CD4-positive, alpha-beta T cell (primary cell): ENCODE measurements around the gene CDK9. TPM values are rescaled to one million over a fixed set of nuclear protein-coding genes. Genes with fewer than 3 reads are reported as not detected.

Experiments used
- ATAC-seq: fragments of 200-7000 bp; cut with Tn5 transposase; one replicate; pipeline ENCODE4 v1.10.0; 2022; ENCODE audit warnings: mild to moderate bottlenecking; ENCODE audit not compliant: poor library complexity
- CTCF ChIA-PET: fragments of 350-600 bp; sonication (Branson Sonifier 250); formaldehyde crosslinking; loops from one replicate; lab custom pipeline; 2021; ENCODE audit warnings: antibody characterized with exemption, inconsistent platforms; lab: Charles Lee
- POLR2A ChIA-PET: fragments of 350-600 bp; sonication (Branson Sonifier 250); formaldehyde crosslinking; loops from one replicate; lab custom pipeline; 2021; ENCODE audit warnings: antibody characterized with exemption, inconsistent platforms; lab: Charles Lee
- DNase-seq, 14 experiments: peaks; one replicate each; pipeline ENCODE4 v3.0.0-alpha.2; 2013 to 2020; ENCODE audit warnings: mixed read lengths in 2 of 14
- H3K27ac ChIP-seq, 2 donors: one replicate each; pipeline versions ENCODE4 v1.5.1 to v1.7.0; 2013; ENCODE audit warnings: low read length in 2 of 2, low read depth in 1 of 2, mild to moderate bottlenecking in 1 of 2
- H3K27me3 ChIP-seq, 2 experiments: 1 replicate in 1 of 2; 2 replicates in 1 of 2; pipeline versions ENCODE4 v1.6.1 to v1.7.0; 2013; ENCODE audit warnings: low read length in 2 of 2, control low read depth in 1 of 2, mild to moderate bottlenecking in 1 of 2, moderate library complexity in 1 of 2; ENCODE audit not compliant: insufficient read depth in 2 of 2, control insufficient read depth in 1 of 2
- H3K36me3 ChIP-seq: one replicate; pipeline ENCODE4 v1.6.1; 2013; ENCODE audit warnings: low read length, control low read depth; ENCODE audit not compliant: insufficient read depth
- H3K4me1 ChIP-seq: one replicate; pipeline ENCODE4 v1.6.1; 2013; ENCODE audit warnings: low read length, control low read depth; ENCODE audit not compliant: insufficient read depth
- H3K4me3 ChIP-seq: one replicate; pipeline ENCODE4 v1.5.1; 2013; ENCODE audit warnings: mild to moderate bottlenecking, low read length, moderate library complexity
- H3K9me3 ChIP-seq, 2 experiments: 1 replicate in 1 of 2; 2 replicates in 1 of 2; pipeline versions ENCODE4 v1.6.1 to v1.7.0; 2013; ENCODE audit warnings: low read length in 2 of 2, mild to moderate bottlenecking in 2 of 2, control low read depth in 1 of 2, moderate library complexity in 1 of 2; ENCODE audit not compliant: control insufficient read depth in 1 of 2, insufficient read depth in 1 of 2
- H3K27ac Mint-ChIP-seq: one replicate; pipeline ENCODE4 v1.8.0; 2020; ENCODE audit warnings: mixed read lengths
- H3K27me3 Mint-ChIP-seq: one replicate; pipeline ENCODE4 v1.8.0; 2021; ENCODE audit warnings: mixed read lengths
- H3K36me3 Mint-ChIP-seq: one replicate; pipeline ENCODE4 v1.8.0; 2021; ENCODE audit warnings: low read depth, mixed read lengths
- H3K4me1 Mint-ChIP-seq: one replicate; pipeline ENCODE4 v1.8.0; 2021; ENCODE audit warnings: low read depth, mixed read lengths
- H3K4me3 Mint-ChIP-seq: one replicate; pipeline ENCODE4 v1.8.0; 2020; ENCODE audit warnings: mild to moderate bottlenecking, mixed read lengths
- H3K9me3 Mint-ChIP-seq: one replicate; pipeline ENCODE4 v1.8.0; 2020; ENCODE audit warnings: mixed read lengths
- intact Hi-C, 2 experiments: fragments of 100-400 bp; cut with DNase I in 1 of 2; cut with micrococcal nuclease in 1 of 2; formaldehyde crosslinking; loops; one replicate each; pipeline versions ENCODE4 v1.15.1 to v1.9.0; 2023 to 2025; cut with DNase I, micrococcal nuclease
- total RNA-seq, 174 experiments: library from RNA in 2 of 174; stranded (reverse) in 2 of 174; gene quantifications; one replicate each; pipeline ENCODE4 v1.2.3 and lab custom pipeline; 2021 to 2026
- TF ChIP-seq, protein P1 (sequence below): fragments of 200-600 bp; IDR thresholded peaks from one replicate; pipeline ENCODE4 v1.8.0; 2022; ENCODE audit warnings: antibody characterized with exemption, mild to moderate bottlenecking

Gene CDK9
- total RNA-seq, 2 experiments from 2014 or later: 117 to 121 TPM

GRCh38 chr9:127816362-127816725, 30.5 kb downstream of the CDK9 start:
- Mint-ChIP-seq H3K27me3 (no peaks in the 10 kb centered on the region), H3K36me3 (peaks cover 53% of the 10 kb centered on the region), H3K4me1 (no peaks in the 10 kb centered on the region), H3K4me3 (no peak overlapping the region), H3K27ac (no peak overlapping the region), H3K9me3 (no peaks in the 10 kb centered on the region)
- H3K27me3 ChIP-seq: no peaks in the 10 kb centered on the region
- no peaks in the 10 kb centered on the region for H3K9me3 ChIP-seq
- no peak overlapping the region for H3K4me3 ChIP-seq
- TF ChIP-seq, protein P1, sequence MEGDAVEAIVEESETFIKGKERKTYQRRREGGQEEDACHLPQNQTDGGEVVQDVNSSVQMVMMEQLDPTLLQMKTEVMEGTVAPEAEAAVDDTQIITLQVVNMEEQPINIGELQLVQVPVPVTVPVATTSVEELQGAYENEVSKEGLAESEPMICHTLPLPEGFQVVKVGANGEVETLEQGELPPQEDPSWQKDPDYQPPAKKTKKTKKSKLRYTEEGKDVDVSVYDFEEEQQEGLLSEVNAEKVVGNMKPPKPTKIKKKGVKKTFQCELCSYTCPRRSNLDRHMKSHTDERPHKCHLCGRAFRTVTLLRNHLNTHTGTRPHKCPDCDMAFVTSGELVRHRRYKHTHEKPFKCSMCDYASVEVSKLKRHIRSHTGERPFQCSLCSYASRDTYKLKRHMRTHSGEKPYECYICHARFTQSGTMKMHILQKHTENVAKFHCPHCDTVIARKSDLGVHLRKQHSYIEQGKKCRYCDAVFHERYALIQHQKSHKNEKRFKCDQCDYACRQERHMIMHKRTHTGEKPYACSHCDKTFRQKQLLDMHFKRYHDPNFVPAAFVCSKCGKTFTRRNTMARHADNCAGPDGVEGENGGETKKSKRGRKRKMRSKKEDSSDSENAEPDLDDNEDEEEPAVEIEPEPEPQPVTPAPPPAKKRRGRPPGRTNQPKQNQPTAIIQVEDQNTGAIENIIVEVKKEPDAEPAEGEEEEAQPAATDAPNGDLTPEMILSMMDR: no peak
- H3K4me1 ChIP-seq: no peaks in the 10 kb centered on the region
- ATAC-seq (no peak), DNase-seq (no peak)
- POLR2A ChIA-PET: no interaction called here
- no peak overlapping the region for H3K27ac ChIP-seq
- intact Hi-C loops: no loop called here
- CTCF ChIA-PET: no interaction called here
- peaks cover 56% of the 10 kb centered on the region for H3K36me3 ChIP-seq

DNA sequence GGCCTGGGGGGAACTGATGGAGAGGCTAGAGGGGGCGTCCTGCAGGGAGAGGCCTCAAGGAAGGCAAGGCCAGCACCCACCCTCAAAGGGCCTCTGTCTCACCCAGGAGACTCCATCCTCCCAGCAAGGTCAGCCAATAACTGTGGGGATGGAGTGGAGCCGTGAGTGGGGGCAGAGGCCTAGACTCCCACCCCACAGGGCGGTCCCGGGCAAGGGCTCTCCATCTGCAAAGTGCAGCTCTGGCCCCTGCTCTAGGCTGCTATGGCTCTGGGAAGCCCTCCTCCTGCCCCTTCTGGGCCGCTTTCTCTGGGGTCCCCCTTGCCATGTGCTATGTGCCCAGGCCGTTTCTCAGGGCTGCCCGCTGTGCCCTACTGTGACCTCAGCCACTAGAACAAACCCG, 30.9 kb downstream of the CDK9 start:
- H3K4me3 Mint-ChIP-seq: no peak overlapping the region
- H3K36me3 Mint-ChIP-seq: peaks cover 51% of the 10 kb centered on the region

GRCh38 chr9:127817881-127818434, 32.1 kb downstream of the CDK9 start:
- peaks cover 42% of the 10 kb centered on the region for H3K36me3 ChIP-seq
- H3K4me1 ChIP-seq: no peaks in the 10 kb centered on the region
- H3K4me3 Mint-ChIP-seq: no peak overlapping the region
- H3K27ac ChIP-seq: no peak overlapping the region
- no peaks in the 10 kb centered on the region for H3K27me3 ChIP-seq
- TF ChIP-seq, protein P1: no peak
- H3K36me3 Mint-ChIP-seq: peaks cover 44% of the 10 kb centered on the region
- no peaks in the 10 kb centered on the region for H3K4me1 Mint-ChIP-seq
- H3K9me3 ChIP-seq: no peaks in the 10 kb centered on the region
- ChIA-PET CTCF (no interaction called here), POLR2A (no interaction called here)
- no peak overlapping the region for H3K27ac Mint-ChIP-seq
- no peak overlapping the region for H3K4me3 ChIP-seq
- intact Hi-C loops: no loop called here
- H3K27me3 Mint-ChIP-seq: no peaks in the 10 kb centered on the region
- ATAC-seq (no peak), DNase-seq (no peak)
- no peaks in the 10 kb centered on the region for H3K9me3 Mint-ChIP-seq

More for the DNA sequence above, 30.9 kb downstream of the CDK9 start:
- Histone ChIP-seq H3K27ac (peak overlapping the region in 1 of 2 donors; percentile 7), H3K36me3 (peaks cover 54% of the 10 kb centered on the region), H3K27me3 (no peaks in the 10 kb centered on the region), H3K4me1 (no peaks in the 10 kb centered on the region), H3K9me3 (no peaks in the 10 kb centered on the region), H3K4me3 (no peak overlapping the region)
- Mint-ChIP-seq H3K9me3 (no peaks in the 10 kb centered on the region), H3K27me3 (no peaks in the 10 kb centered on the region), H3K4me1 (no peaks in the 10 kb centered on the region), H3K27ac (no peak overlapping the region)
- ChIA-PET POLR2A (no interaction called here), CTCF (no interaction called here)
- intact Hi-C loops: no loop called here
- ATAC-seq (no peak), DNase-seq (no peak)
- TF ChIP-seq, protein P1: no peak
